Testis (tissue), 2 donors: ENCODE measurements around the gene CELF2.

Source experiments
- POLR2A ChIP-seq: fragments of 450-650 bp; IDR thresholded peaks from one replicate; pipeline ENCODE4 v1.6.1; 2017; ENCODE audit warnings: antibody characterized with exemption, mild to moderate bottlenecking, moderate library complexity
- TF ChIP-seq, protein P1 (sequence below), 3 experiments: fragments of 450-650 bp in 2 of 3; fragments of 200-600 bp in 1 of 3; sonication (generic) in 1 of 3; IDR thresholded peaks; one replicate each; pipeline ENCODE4 v1.5.1; 2016 to 2019; ENCODE audit warnings: antibody characterized with exemption in 3 of 3, mild to moderate bottlenecking in 2 of 3, moderate library complexity in 1 of 3

DNA sequence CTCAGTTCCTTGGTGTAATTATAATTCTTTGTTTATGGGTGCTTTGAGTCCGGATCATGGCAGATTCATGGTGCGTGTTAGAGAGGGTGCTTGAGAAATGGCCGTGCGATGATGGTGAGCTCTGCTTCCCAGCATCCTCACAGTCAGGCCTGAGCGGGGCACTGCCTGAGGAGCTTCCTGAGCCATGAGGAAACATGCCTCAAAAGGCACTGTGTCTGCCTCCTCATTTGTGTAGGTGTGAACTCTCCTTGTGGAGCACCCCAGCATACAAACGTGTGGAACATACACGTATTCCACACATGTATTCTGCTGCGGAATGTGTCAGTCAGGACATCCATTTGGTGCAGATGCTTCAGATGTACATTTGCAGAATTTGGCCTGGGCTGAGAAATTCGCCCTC lies 205.4 kb downstream of the CELF2 start:
- TF ChIP-seq, protein P1, sequence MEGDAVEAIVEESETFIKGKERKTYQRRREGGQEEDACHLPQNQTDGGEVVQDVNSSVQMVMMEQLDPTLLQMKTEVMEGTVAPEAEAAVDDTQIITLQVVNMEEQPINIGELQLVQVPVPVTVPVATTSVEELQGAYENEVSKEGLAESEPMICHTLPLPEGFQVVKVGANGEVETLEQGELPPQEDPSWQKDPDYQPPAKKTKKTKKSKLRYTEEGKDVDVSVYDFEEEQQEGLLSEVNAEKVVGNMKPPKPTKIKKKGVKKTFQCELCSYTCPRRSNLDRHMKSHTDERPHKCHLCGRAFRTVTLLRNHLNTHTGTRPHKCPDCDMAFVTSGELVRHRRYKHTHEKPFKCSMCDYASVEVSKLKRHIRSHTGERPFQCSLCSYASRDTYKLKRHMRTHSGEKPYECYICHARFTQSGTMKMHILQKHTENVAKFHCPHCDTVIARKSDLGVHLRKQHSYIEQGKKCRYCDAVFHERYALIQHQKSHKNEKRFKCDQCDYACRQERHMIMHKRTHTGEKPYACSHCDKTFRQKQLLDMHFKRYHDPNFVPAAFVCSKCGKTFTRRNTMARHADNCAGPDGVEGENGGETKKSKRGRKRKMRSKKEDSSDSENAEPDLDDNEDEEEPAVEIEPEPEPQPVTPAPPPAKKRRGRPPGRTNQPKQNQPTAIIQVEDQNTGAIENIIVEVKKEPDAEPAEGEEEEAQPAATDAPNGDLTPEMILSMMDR (IDR thresholded peaks at IDR 0.05), result no peak
- no peak for TF ChIP-seq POLR2A
